CD14-positive monocyte (primary cell): Measurements from ENCODE around the gene GLYR1. TPM values are rescaled to one million over a fixed set of nuclear protein-coding genes. Genes with fewer than 3 reads are reported as not detected.

Experiments used
- DNase-seq, 3 donors: peaks; one replicate each; pipeline ENCODE4 v3.0.0-alpha.2; 2011 to 2022
- H2AFZ ChIP-seq: 2 replicates; pipeline ENCODE4 v1.6.0; 2012; ENCODE audit warnings: mild to moderate bottlenecking, low read depth, low read length, inconsistent platforms; ENCODE audit not compliant: insufficient read depth, poor library complexity, severe bottlenecking
- H3K27ac ChIP-seq, 2 donors: 1 replicate in 1 of 2; 2 replicates in 1 of 2; pipeline ENCODE4 v1.5.1; 2012 to 2013; ENCODE audit warnings: low read length in 2 of 2, control low read depth in 1 of 2, inconsistent platforms in 1 of 2, low read depth in 1 of 2, mild to moderate bottlenecking in 1 of 2
- H3K27me3 ChIP-seq, 2 donors: one replicate each; pipeline versions ENCODE4 v1.6.0 to v1.6.1; 2011 to 2013; ENCODE audit warnings: low read length in 2 of 2; ENCODE audit not compliant: control insufficient read depth in 2 of 2, insufficient read depth in 2 of 2
- H3K36me3 ChIP-seq, 2 donors: replicated peaks in 1 of 2; 1 replicate in 1 of 2; 2 replicates in 1 of 2; pipeline versions ENCODE4 v1.5.1 to v1.6.1; 2012 to 2013; ENCODE audit warnings: low read length in 2 of 2, control low read depth in 1 of 2, inconsistent platforms in 1 of 2, mild to moderate bottlenecking in 1 of 2; ENCODE audit not compliant: insufficient read depth in 2 of 2, control insufficient read depth in 1 of 2
- H3K4me1 ChIP-seq, 2 donors: 1 replicate in 1 of 2; 2 replicates in 1 of 2; pipeline versions ENCODE4 v1.5.1 to v1.6.1; 2012 to 2013; ENCODE audit warnings: low read length in 2 of 2, control low read depth in 1 of 2, inconsistent platforms in 1 of 2, mild to moderate bottlenecking in 1 of 2, moderate library complexity in 1 of 2; ENCODE audit not compliant: insufficient read depth in 2 of 2, control insufficient read depth in 1 of 2
- H3K4me2 ChIP-seq: replicated peaks from 2 replicates; pipeline ENCODE3; 2012; ENCODE audit warnings: low read length, moderate library complexity, mild to moderate bottlenecking; ENCODE audit not compliant: poor library complexity, severe bottlenecking; ENCODE audit errors: extremely low read depth
- H3K4me3 ChIP-seq, 3 experiments: fragments of 200-600 bp in 1 of 3; sonication (generic) in 1 of 3; replicated peaks in 1 of 3; 1 replicate in 2 of 3; 2 replicates in 1 of 3; pipeline ENCODE4 v1.5.1; 2011 to 2013; ENCODE audit warnings: low read length in 3 of 3, mild to moderate bottlenecking in 3 of 3, control low read depth in 2 of 3, low read depth in 2 of 3, inconsistent platforms in 1 of 3, moderate library complexity in 1 of 3
- H3K79me2 ChIP-seq: 2 replicates; pipeline ENCODE4 v1.6.0; 2012; ENCODE audit warnings: mild to moderate bottlenecking, control low read depth, inconsistent platforms, low read length, moderate library complexity; ENCODE audit not compliant: insufficient read depth
- H3K9ac ChIP-seq: 2 replicates; pipeline ENCODE4 v1.6.0; 2017; ENCODE audit warnings: low read length, mild to moderate bottlenecking; ENCODE audit not compliant: insufficient read depth, poor library complexity, severe bottlenecking
- H3K9me3 ChIP-seq, 2 donors: replicated peaks in 1 of 2; 1 replicate in 1 of 2; 2 replicates in 1 of 2; pipeline versions ENCODE4 v1.5.1 to v1.6.1; 2012 to 2013; ENCODE audit warnings: low read length in 2 of 2, control low read depth in 1 of 2; ENCODE audit not compliant: control insufficient read depth in 1 of 2, insufficient read depth in 1 of 2
- H4K20me1 ChIP-seq: 2 replicates; pipeline ENCODE4 v1.6.0; 2012; ENCODE audit warnings: mild to moderate bottlenecking, low read length, control low read depth, moderate library complexity; ENCODE audit not compliant: insufficient read depth
- H3K27ac Mint-ChIP-seq, 7 donors: one replicate each; pipeline ENCODE4 v1.8.0; 2020; ENCODE audit warnings: mild to moderate bottlenecking in 7 of 7, mixed read lengths in 7 of 7, moderate library complexity in 6 of 7, inconsistent platforms in 2 of 7
- H3K27me3 Mint-ChIP-seq, 3 donors: one replicate each; pipeline ENCODE4 v1.8.0; 2021 to 2022; ENCODE audit warnings: low read depth in 3 of 3, mild to moderate bottlenecking in 3 of 3, mixed read lengths in 3 of 3, moderate library complexity in 3 of 3, inconsistent platforms in 1 of 3
- H3K36me3 Mint-ChIP-seq, 2 donors: one replicate each; pipeline ENCODE4 v1.8.0; 2020; ENCODE audit warnings: mixed read lengths in 2 of 2, inconsistent platforms in 1 of 2, mild to moderate bottlenecking in 1 of 2
- H3K4me1 Mint-ChIP-seq: one replicate; pipeline ENCODE4 v1.8.0; 2020; ENCODE audit warnings: mild to moderate bottlenecking, mixed read lengths
- H3K4me3 Mint-ChIP-seq, 2 donors: one replicate each; pipeline ENCODE4 v1.8.0; 2020; ENCODE audit warnings: mild to moderate bottlenecking in 2 of 2, mixed read lengths in 2 of 2, moderate library complexity in 1 of 2
- H3K9me3 Mint-ChIP-seq, 7 donors: one replicate each; pipeline ENCODE4 v1.8.0; 2020 to 2022; ENCODE audit warnings: mixed read lengths in 7 of 7, mild to moderate bottlenecking in 6 of 7, moderate library complexity in 6 of 7, inconsistent platforms in 2 of 7
- WGBS: methylation state at CpG from one replicate; pipeline ENCODE4 v1.1.5; 2013; ENCODE audit warnings: missing lambda C conversion rate; ENCODE audit not compliant: insufficient coverage; 5-methylcytosine and 5-hydroxymethylcytosine counted together
- intact Hi-C, 2 donors: fragments of 100-400 bp; cut with micrococcal nuclease; formaldehyde crosslinking; loops; one replicate each; pipeline versions ENCODE4 v1.15.0 to v1.15.1; 2023
- polyA plus RNA-seq, 3 donors: library from polyadenylated mRNA; depleted of rRNA in 1 of 3; unstranded in 2 of 3; stranded (reverse) in 1 of 3; fragments of 300-500 nt in 2 of 3; fragments of >200 nt in 1 of 3; fragmentation: Illumina TruSeq in 2 of 3; gene quantifications; 1 replicate in 2 of 3; 2 replicates in 1 of 3; pipeline ENCODE4 v1.2.3, GENCODE V29; 2012 to 2021
- TF ChIP-seq, protein P1 (sequence below): fragments of 200-600 bp; IDR thresholded peaks from one replicate; pipeline ENCODE4 v1.8.0; 2022; ENCODE audit warnings: antibody characterized with exemption, mild to moderate bottlenecking

GLYR1 gene
- polyA plus RNA-seq, 3 donors: 34.2 to 41.9 (median 39.3) TPM

DNA sequence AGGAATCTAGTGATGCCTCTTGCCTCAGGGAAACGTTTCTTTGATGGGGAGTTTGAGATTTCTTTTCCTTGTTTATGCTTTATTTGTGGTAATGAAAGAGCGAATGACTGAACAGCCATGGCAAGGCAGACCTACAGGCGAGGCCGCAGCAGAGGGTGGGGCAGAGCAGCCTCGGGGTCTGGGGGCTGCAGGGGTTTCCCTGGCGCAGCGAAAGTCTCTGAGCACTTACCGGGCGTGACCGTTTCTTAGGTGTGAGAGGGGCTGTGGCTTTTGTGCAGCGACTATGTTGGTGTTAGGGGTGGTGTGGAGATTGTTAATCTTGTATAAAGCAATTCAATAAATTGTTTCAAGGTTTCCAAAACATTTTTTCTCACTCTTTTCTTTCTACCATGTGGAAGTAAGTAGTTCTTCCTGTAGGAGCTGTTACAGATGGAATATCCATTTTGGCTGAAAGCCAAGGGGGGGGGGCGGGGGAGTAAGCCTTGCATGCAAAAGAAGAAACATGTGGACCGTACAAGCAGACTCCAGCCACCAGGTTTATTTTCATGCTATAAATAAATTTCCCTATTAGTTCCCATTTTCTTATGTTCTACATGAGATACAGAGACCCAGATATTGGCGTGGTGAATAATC is 35.0 kb upstream of the GLYR1 start:
- H3K27me3 ChIP-seq: no peaks in the 10 kb centered on the region
- Mint-ChIP-seq H3K27ac (peak overlapping the region in 1 of 7 donors; percentile 56), H3K9me3 (peaks cover 0 to 6% (median 0%) of the 10 kb centered on the region in 7 donors), H3K4me3 (no peak overlapping the region), H3K4me1 (no peaks in the 10 kb centered on the region), H3K36me3 (peaks cover 90 to 99% of the 10 kb centered on the region in 2 donors), H3K27me3 (peaks cover 0 to 2% (median 0%) of the 10 kb centered on the region in 3 donors)
- H3K36me3 ChIP-seq: peaks cover 85 to 100% of the 10 kb centered on the region in 2 donors
- no peak overlapping the region for H2AFZ ChIP-seq
- no peak for DNase-seq
- H3K4me2 ChIP-seq: no peak overlapping the region
- 96% methylated on average over 9 of the region's 14 CpGs for WGBS
- H3K79me2 ChIP-seq: no peaks in the 10 kb centered on the region
- H4K20me1 ChIP-seq: peaks cover 5% of the 10 kb centered on the region
- no peak overlapping the region for H3K27ac ChIP-seq
- no peaks in the 10 kb centered on the region for H3K9me3 ChIP-seq
- TF ChIP-seq, protein P1, sequence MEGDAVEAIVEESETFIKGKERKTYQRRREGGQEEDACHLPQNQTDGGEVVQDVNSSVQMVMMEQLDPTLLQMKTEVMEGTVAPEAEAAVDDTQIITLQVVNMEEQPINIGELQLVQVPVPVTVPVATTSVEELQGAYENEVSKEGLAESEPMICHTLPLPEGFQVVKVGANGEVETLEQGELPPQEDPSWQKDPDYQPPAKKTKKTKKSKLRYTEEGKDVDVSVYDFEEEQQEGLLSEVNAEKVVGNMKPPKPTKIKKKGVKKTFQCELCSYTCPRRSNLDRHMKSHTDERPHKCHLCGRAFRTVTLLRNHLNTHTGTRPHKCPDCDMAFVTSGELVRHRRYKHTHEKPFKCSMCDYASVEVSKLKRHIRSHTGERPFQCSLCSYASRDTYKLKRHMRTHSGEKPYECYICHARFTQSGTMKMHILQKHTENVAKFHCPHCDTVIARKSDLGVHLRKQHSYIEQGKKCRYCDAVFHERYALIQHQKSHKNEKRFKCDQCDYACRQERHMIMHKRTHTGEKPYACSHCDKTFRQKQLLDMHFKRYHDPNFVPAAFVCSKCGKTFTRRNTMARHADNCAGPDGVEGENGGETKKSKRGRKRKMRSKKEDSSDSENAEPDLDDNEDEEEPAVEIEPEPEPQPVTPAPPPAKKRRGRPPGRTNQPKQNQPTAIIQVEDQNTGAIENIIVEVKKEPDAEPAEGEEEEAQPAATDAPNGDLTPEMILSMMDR: no peak
- H3K4me1 ChIP-seq: no peaks in the 10 kb centered on the region
- H3K9ac ChIP-seq: no peak overlapping the region
- intact Hi-C loops: no loop called here
- no peak overlapping the region for H3K4me3 ChIP-seq

DNA sequence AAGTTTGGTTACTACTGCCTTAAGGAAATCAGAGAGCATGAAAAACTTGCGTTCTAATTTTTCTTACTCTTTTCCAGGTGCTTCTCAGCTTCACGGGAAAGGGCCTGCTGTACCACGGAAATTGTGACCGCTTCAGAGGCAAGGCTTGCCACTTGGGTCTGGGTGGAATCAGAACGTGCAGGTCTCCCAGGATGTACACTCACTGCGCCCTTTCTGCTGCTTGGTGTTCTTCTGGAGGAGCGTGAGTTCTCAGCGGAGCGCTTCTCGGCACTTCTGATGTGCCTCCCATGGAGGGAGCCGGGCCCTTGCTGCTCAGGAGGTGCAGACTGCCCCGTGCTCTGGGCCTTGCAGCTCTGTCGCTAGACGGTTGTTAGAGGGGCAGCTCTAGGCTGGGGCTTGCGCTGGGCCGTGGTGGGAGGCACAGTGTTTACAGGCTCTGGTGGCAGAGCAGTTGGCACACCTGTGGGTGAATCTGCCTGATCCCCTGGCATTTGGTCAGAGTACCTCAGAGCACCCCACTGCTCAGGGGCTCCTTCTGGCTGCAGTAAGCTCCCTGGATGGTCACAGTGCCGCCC is 33.0 kb upstream of the GLYR1 start:
- Histone ChIP-seq H3K36me3 (peaks cover 91 to 100% of the 10 kb centered on the region in 2 donors), H2AFZ (no peak overlapping the region), H3K4me1 (no peaks in the 10 kb centered on the region), H3K27me3 (no peaks in the 10 kb centered on the region), H3K4me2 (no peak overlapping the region), H4K20me1 (peaks cover 5% of the 10 kb centered on the region), H3K9ac (no peak overlapping the region), H3K4me3 (no peak overlapping the region), H3K9me3 (no peaks in the 10 kb centered on the region), H3K27ac (no peak overlapping the region), H3K79me2 (no peaks in the 10 kb centered on the region)
- peak overlapping the region in 1 of 7 donors; percentile 68 for H3K27ac Mint-ChIP-seq
- no peak for DNase-seq
- intact Hi-C loops: no loop called here
- peaks cover 0 to 6% (median 0%) of the 10 kb centered on the region in 7 donors for H3K9me3 Mint-ChIP-seq
- H3K27me3 Mint-ChIP-seq: peaks cover 0 to 2% (median 0%) of the 10 kb centered on the region in 3 donors
- TF ChIP-seq, protein P1: no peak
- WGBS: 97% methylated on average over 17 of the region's 17 CpGs
- no peaks in the 10 kb centered on the region for H3K4me1 Mint-ChIP-seq
- peaks cover 86 to 98% of the 10 kb centered on the region in 2 donors for H3K36me3 Mint-ChIP-seq
- H3K4me3 Mint-ChIP-seq: no peak overlapping the region
